ENCODE measurements around the gene DCUN1D1. TPM values are rescaled to one million over a fixed set of nuclear protein-coding genes. Genes with fewer than 3 reads are reported as not detected.

Gene DCUN1D1
- total and polyA plus RNA-seq, 2 of the 8 experiments (the other 6 are each of a cell fraction or from before 2014, with no cell fraction given), result 6.8 to 70.3 TPM

GRCh38 chr3:182969277-182969676, 11.1 kb downstream of the DCUN1D1 start (continued):
- TF ChIP-seq USF2 (IDR thresholded peaks at IDR 0.05; ENCODE audit: low read length), result no peak
- TF ChIP-seq, protein P1, sequence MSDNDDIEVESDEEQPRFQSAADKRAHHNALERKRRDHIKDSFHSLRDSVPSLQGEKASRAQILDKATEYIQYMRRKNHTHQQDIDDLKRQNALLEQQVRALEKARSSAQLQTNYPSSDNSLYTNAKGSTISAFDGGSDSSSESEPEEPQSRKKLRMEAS (IDR thresholded peaks at IDR 0.05), result no peak
- no peak for TF ChIP-seq RAD21 (IDR thresholded peaks at IDR 0.05 in 1 of 2, conservative IDR thresholded peaks at IDR 0.05 in 1 of 2; ENCODE audit: low read depth in 2 of 2, low read length in 2 of 2)
- no peak for TF ChIP-seq ZNF274 (IDR thresholded peaks at IDR 0.05; ENCODE audit: borderline replicate concordance, extremely low read depth, low read length)
- TF ChIP-seq BCL11A (IDR thresholded peaks at IDR 0.05; ENCODE audit: low read depth in 2 of 2, low read length in 2 of 2), result no peak
- TF ChIP-seq JUND (IDR thresholded peaks at IDR 0.05; ENCODE audit: low read length), result no peak
- TF ChIP-seq, protein P2, sequence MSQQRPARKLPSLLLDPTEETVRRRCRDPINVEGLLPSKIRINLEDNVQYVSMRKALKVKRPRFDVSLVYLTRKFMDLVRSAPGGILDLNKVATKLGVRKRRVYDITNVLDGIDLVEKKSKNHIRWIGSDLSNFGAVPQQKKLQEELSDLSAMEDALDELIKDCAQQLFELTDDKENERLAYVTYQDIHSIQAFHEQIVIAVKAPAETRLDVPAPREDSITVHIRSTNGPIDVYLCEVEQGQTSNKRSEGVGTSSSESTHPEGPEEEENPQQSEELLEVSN (IDR thresholded peaks at IDR 0.05), result no peak
- no peak for TF ChIP-seq EGR1 (IDR thresholded peaks at IDR 0.05; ENCODE audit: borderline replicate concordance, low read depth, low read length)
- TF ChIP-seq SUZ12 (IDR thresholded peaks at IDR 0.05; ENCODE audit: low read length), result no peak
